Measurements from ENCODE around the gene ITIH3. TPM values are rescaled to one million over a fixed set of nuclear protein-coding genes. Genes with fewer than 3 reads are reported as not detected.

Gene ITIH3
- total and polyA plus RNA-seq, 3 experiments from 2014 or later, result not detected

Other genes with a start within 250 kb of the ITIH3 start
- gene PBRM1, start 108.9 kb upstream of the ITIH3 start, total RNA-seq, result 10 to 100 TPM; 78.6 to 81.4 TPM
- 83.6 TPM for gene PBRM1, start 108.9 kb upstream of the ITIH3 start, polyA plus RNA-seq
- gene GNL3, start 108.8 kb upstream of the ITIH3 start, total RNA-seq, result 100 to 1,000 TPM; 229 to 233 TPM
- 58.5 TPM for gene GNL3, start 108.8 kb upstream of the ITIH3 start, polyA plus RNA-seq
- gene GLT8D1, start 89.0 kb upstream of the ITIH3 start, total RNA-seq, result 10 to 100 TPM; 34.9 to 42.4 TPM
- 60.0 TPM for gene GLT8D1, start 89.0 kb upstream of the ITIH3 start, polyA plus RNA-seq
- gene SPCS1, start 88.7 kb upstream of the ITIH3 start, total RNA-seq, result 100 to 1,000 TPM; 154 to 156 TPM
- 357 TPM for gene SPCS1, start 88.7 kb upstream of the ITIH3 start, polyA plus RNA-seq
- 10 to 100 TPM; 33.5 to 35.7 TPM for gene NEK4, start 23.9 kb upstream of the ITIH3 start, total RNA-seq
- gene NEK4, start 23.9 kb upstream of the ITIH3 start, polyA plus RNA-seq, result 11.4 TPM
- gene ITIH1, start 17.2 kb upstream of the ITIH3 start, total RNA-seq, result not detected
- gene ITIH1, start 17.2 kb upstream of the ITIH3 start, polyA plus RNA-seq, result not detected
- gene ITIH4, start 35.9 kb downstream of the ITIH3 start, total RNA-seq, result 10 to 100 TPM; 10.9 to 11.2 TPM
- not detected for gene ITIH4, start 35.9 kb downstream of the ITIH3 start, polyA plus RNA-seq
- gene MUSTN1, start 40.2 kb downstream of the ITIH3 start, total RNA-seq, result 1 to 10 TPM in 1 of 2 experiments, under 1 TPM in 1; 0.79 to 1.5 TPM
- not detected for gene MUSTN1, start 40.2 kb downstream of the ITIH3 start, polyA plus RNA-seq
- 10 to 100 TPM; 35.0 to 39.1 TPM for gene STIMATE, start 102.8 kb downstream of the ITIH3 start, total RNA-seq
- gene STIMATE, start 102.8 kb downstream of the ITIH3 start, polyA plus RNA-seq, result 10.8 TPM

Measured in CD8-positive, alpha-beta memory T cell (primary cell).